GM21786 (cell line): ENCODE results near the gene TENM4.

Experiments used
- ATAC-seq: cut with Tn5 transposase; IDR thresholded peaks from one replicate; pipeline ENCODE4 v1.9.1; 2021; ENCODE audit not compliant: unreplicated experiment

Gene TENM4

GRCh38 chr11:78689585-78690153 lies 751.2 kb downstream of the TENM4 start:
- ATAC-seq, result no peak

GRCh38 chr11:78689101-78689500 lies 751.7 kb downstream of the TENM4 start:
- ATAC-seq, result no peak

- no peak for ATAC-seq
Observed at GRCh38 chr11:78688460-78688859, 752.4 kb downstream of the TENM4 start.

GRCh38 chr11:78685156-78685555 lies 755.7 kb downstream of the TENM4 start:
- ATAC-seq, result no peak

- no peak for ATAC-seq
Observed at GRCh38 chr11:78684377-78684776, 756.5 kb downstream of the TENM4 start.

GRCh38 chr11:78683774-78684173 lies 757.1 kb downstream of the TENM4 start:
- ATAC-seq, result no peak

- ATAC-seq, result no peak
Observed at GRCh38 chr11:78676026-78676557, 764.7 kb downstream of the TENM4 start.

GRCh38 chr11:78672850-78673620 lies 767.8 kb downstream of the TENM4 start:
- ATAC-seq, result no peak

GRCh38 chr11:78669249-78669648 lies 771.6 kb downstream of the TENM4 start:
- ATAC-seq, result no peak

GRCh38 chr11:78667461-78667860 lies 773.4 kb downstream of the TENM4 start:
- ATAC-seq, result no peak

- ATAC-seq, result no peak
Observed at GRCh38 chr11:78666675-78667160, 774.1 kb downstream of the TENM4 start.

GRCh38 chr11:78664636-78665035 lies 776.2 kb downstream of the TENM4 start:
- ATAC-seq, result no peak

GRCh38 chr11:78662811-78663210 lies 778.0 kb downstream of the TENM4 start:
- ATAC-seq, result no peak

GRCh38 chr11:78660471-78660870 lies 780.4 kb downstream of the TENM4 start:
- no peak for ATAC-seq

GRCh38 chr11:78659326-78660270 lies 781.2 kb downstream of the TENM4 start:
- no peak for ATAC-seq

GRCh38 chr11:78657968-78658839 lies 782.6 kb downstream of the TENM4 start:
- ATAC-seq, result no peak

- no peak for ATAC-seq
Observed at GRCh38 chr11:78657441-78657840, 783.4 kb downstream of the TENM4 start.

GRCh38 chr11:78656984-78657383 lies 783.8 kb downstream of the TENM4 start:
- no peak for ATAC-seq

GRCh38 chr11:78656327-78656726 lies 784.5 kb downstream of the TENM4 start:
- ATAC-seq, result no peak

- no peak for ATAC-seq
Observed at GRCh38 chr11:78655561-78655960, 785.3 kb downstream of the TENM4 start.
